Fibroblast of mammary gland (primary cell): ENCODE measurements around the gene SAMSN1.

Source experiments
- DNase-seq: peaks from one replicate; pipeline ENCODE4 v3.0.0-alpha.2; 2010; ENCODE audit warnings: low read depth
- H3K4me3 ChIP-seq: 2 replicates; pipeline ENCODE4 v1.5.1; 2011; ENCODE audit warnings: low read depth, mild to moderate bottlenecking, low read length, moderate library complexity; ENCODE audit not compliant: control insufficient read depth
- CTCF ChIP-seq: conservative IDR thresholded peaks from 2 replicates; pipeline ENCODE4 v1.5.1; 2011; ENCODE audit warnings: low read depth, low read length, inconsistent platforms; ENCODE audit not compliant: control insufficient read depth, insufficient read depth

Gene SAMSN1

GRCh38 chr21:14469641-14470040 lies 76.5 kb downstream of the SAMSN1 start:
- no peak overlapping the region for H3K4me3 ChIP-seq
- TF ChIP-seq CTCF, result no peak
- DNase-seq, result no peak

GRCh38 chr21:14466715-14467114 lies 79.4 kb downstream of the SAMSN1 start:
- DNase-seq, result no peak
- no peak overlapping the region for H3K4me3 ChIP-seq
- no peak for TF ChIP-seq CTCF

- no peak for TF ChIP-seq CTCF
- DNase-seq, result no peak
- no peak overlapping the region for H3K4me3 ChIP-seq
These were observed 88.4 kb downstream of the SAMSN1 start for GRCh38 chr21:14457762-14458161.

- no peak for DNase-seq
- H3K4me3 ChIP-seq, result no peak overlapping the region
- no peak for TF ChIP-seq CTCF
These were observed 89.2 kb downstream of the SAMSN1 start for GRCh38 chr21:14456911-14457310.

- DNase-seq, result no peak
- no peak overlapping the region for H3K4me3 ChIP-seq
- no peak for TF ChIP-seq CTCF
These were observed 91.8 kb downstream of the SAMSN1 start for GRCh38 chr21:14454016-14455009.

- H3K4me3 ChIP-seq, result no peak overlapping the region
- no peak for DNase-seq
- TF ChIP-seq CTCF, result no peak
These were observed 92.6 kb downstream of the SAMSN1 start for GRCh38 chr21:14453339-14454015.
